Calu3 (cell line): ENCODE measurements around the gene PROK1. TPM values are rescaled to one million over a fixed set of nuclear protein-coding genes. Genes with fewer than 3 reads are reported as not detected.

Source experiments
- BruUV-seq: library from RNA; stranded (reverse); fragments of 400-500 nt; replicated peaks from 2 replicates; lab custom pipeline; 2021; lab: Mats Ljungman, UMichigan
- CTCF ChIA-PET: fragments of 300-600 bp; sonication (Branson Sonifier 250); formaldehyde crosslinking; loops from one replicate; lab custom pipeline; 2022; ENCODE audit warnings: antibody characterized with exemption; lab: Charles Lee
- DNase-seq: peaks from one replicate; pipeline ENCODE4 v3.0.0; 2022
- H3K27ac Mint-ChIP-seq: one replicate; pipeline ENCODE4 v1.8.0; 2022; ENCODE audit warnings: mixed read lengths; ENCODE audit not compliant: unreplicated experiment
- H3K27me3 Mint-ChIP-seq: one replicate; pipeline ENCODE4 v1.8.0; 2022; ENCODE audit warnings: mixed read lengths; ENCODE audit not compliant: unreplicated experiment
- H3K36me3 Mint-ChIP-seq: one replicate; pipeline ENCODE4 v1.8.0; 2022; ENCODE audit warnings: mild to moderate bottlenecking, moderate library complexity, mixed read lengths; ENCODE audit not compliant: insufficient read depth, unreplicated experiment
- H3K4me1 Mint-ChIP-seq: one replicate; pipeline ENCODE4 v1.8.0; 2022; ENCODE audit warnings: mild to moderate bottlenecking, low read depth, mixed read lengths; ENCODE audit not compliant: unreplicated experiment
- H3K4me3 Mint-ChIP-seq: one replicate; pipeline ENCODE4 v1.8.0; 2022; ENCODE audit warnings: mild to moderate bottlenecking, low read depth, moderate library complexity, mixed read lengths; ENCODE audit not compliant: unreplicated experiment
- H3K9me3 Mint-ChIP-seq: one replicate; pipeline ENCODE4 v1.8.0; 2022; ENCODE audit warnings: low read depth, mixed read lengths; ENCODE audit not compliant: unreplicated experiment
- CTCF ChIP-seq: fragments of 200-600 bp; IDR thresholded peaks from one replicate; pipeline ENCODE4 v1.8.0; 2022; ENCODE audit warnings: antibody characterized with exemption; ENCODE audit not compliant: unreplicated experiment
- intact Hi-C: fragments of 100-400 bp; cut with micrococcal nuclease; formaldehyde crosslinking; loops from one replicate; pipeline ENCODE4 v1.10.0; 2022; ENCODE audit not compliant: unreplicated experiment
- total RNA-seq: library from RNA; stranded (reverse); gene quantifications from 2 replicates; pipeline ENCODE4 v1.2.3, GENCODE V29; 2022

The PROK1 gene
- total RNA-seq, 1 experiment from 2014 or later = not detected

- H3K9me3 Mint-ChIP-seq = no peaks in the 10 kb centered on the region
- no peak overlapping the region for H3K27ac Mint-ChIP-seq
- H3K27me3 Mint-ChIP-seq = peaks cover 24% of the 10 kb centered on the region
- intact Hi-C loops = no loop called here
- no peak overlapping the region for H3K4me3 Mint-ChIP-seq
- no peak for DNase-seq
- H3K4me1 Mint-ChIP-seq = peaks cover 11% of the 10 kb centered on the region
- BruUV-seq = no TSS peak
- H3K36me3 Mint-ChIP-seq = no peaks in the 10 kb centered on the region
- CTCF ChIA-PET = no interaction called here
- TF ChIP-seq CTCF = no peak
Observed at GRCh38 chr1:110485725-110486124, 34.8 kb downstream of the PROK1 start.

GRCh38 chr1:110487726-110488125 lies 36.8 kb downstream of the PROK1 start:
- CTCF ChIA-PET = interaction anchor here (0.8 kb wide), 1 partner anchor 24 kb away, joined by 4 read pairs; no protein-coding TSS in a partner anchor
- intact Hi-C loops = no loop called here
- no peaks in the 10 kb centered on the region for H3K9me3 Mint-ChIP-seq
- no peak overlapping the region for H3K4me3 Mint-ChIP-seq
- no peaks in the 10 kb centered on the region for H3K36me3 Mint-ChIP-seq
- BruUV-seq = no TSS peak
- peak overlapping the region; percentile 19 for H3K27ac Mint-ChIP-seq
- TF ChIP-seq CTCF = no peak
- DNase-seq = no peak
- peaks cover 11% of the 10 kb centered on the region for H3K4me1 Mint-ChIP-seq
- peaks cover 24% of the 10 kb centered on the region for H3K27me3 Mint-ChIP-seq

- no peak for DNase-seq
- TF ChIP-seq CTCF = no peak
- Mint-ChIP-seq H3K4me1 (peaks cover 11% of the 10 kb centered on the region), H3K27ac (peak overlapping the region; percentile 19), H3K27me3 (peaks cover 19% of the 10 kb centered on the region), H3K36me3 (no peaks in the 10 kb centered on the region), H3K9me3 (no peaks in the 10 kb centered on the region), H3K4me3 (no peak overlapping the region)
- CTCF ChIA-PET = interaction anchor here (0.8 kb wide), 1 partner anchor 24 kb away, joined by 4 read pairs; no protein-coding TSS in a partner anchor
- no TSS peak for BruUV-seq
- intact Hi-C loops = no loop called here
Observed at GRCh38 chr1:110488161-110488560, 37.2 kb downstream of the PROK1 start.

GRCh38 chr1:110488867-110489266 lies 37.9 kb downstream of the PROK1 start:
- H3K27me3 Mint-ChIP-seq = peaks cover 12% of the 10 kb centered on the region
- CTCF ChIA-PET = no interaction called here
- no peaks in the 10 kb centered on the region for H3K36me3 Mint-ChIP-seq
- H3K4me3 Mint-ChIP-seq = no peak overlapping the region
- H3K27ac Mint-ChIP-seq = no peak overlapping the region
- intact Hi-C loops = no loop called here
- peaks cover 11% of the 10 kb centered on the region for H3K4me1 Mint-ChIP-seq
- BruUV-seq = no TSS peak
- no peaks in the 10 kb centered on the region for H3K9me3 Mint-ChIP-seq
- no peak for TF ChIP-seq CTCF
- no peak for DNase-seq
